ENCODE data around the gene EVC2. TPM values are rescaled to one million over a fixed set of nuclear protein-coding genes. Genes with fewer than 3 reads are reported as not detected.

EVC2 gene
- total RNA-seq, 1 experiment from 2014 or later, result not detected

GRCh38 chr4:5569451-5569850, 138.9 kb downstream of the EVC2 start:
- DNase-seq (ENCODE audit: low read depth, low spot score) (no peak), ATAC-seq (no peak)
- ChIA-PET POLR2A (no interaction called here), CTCF (no interaction called here)
- Histone ChIP-seq H3K27me3 (ENCODE audit: control insufficient read depth, insufficient read depth, low read length) (no peaks in the 10 kb centered on the region), H3K27ac (ENCODE audit: low read length) (no peak overlapping the region), H3K36me3 (ENCODE audit: control insufficient read depth, insufficient read depth, low read length) (no peaks in the 10 kb centered on the region), H3K4me3 (ENCODE audit: low read depth in 2 of 2, low read length in 2 of 2) (no peak overlapping the region), H3K4me1 (ENCODE audit: control insufficient read depth, insufficient read depth, low read length) (no peaks in the 10 kb centered on the region), H3K9me3 (ENCODE audit: control insufficient read depth, insufficient read depth, low read depth, low read length) (no peaks in the 10 kb centered on the region)
- in situ Hi-C loops (cut with HindIII; ENCODE audit: low pct_unique_long_range_greater_than_20kb, low sequenced_read_pairs), result no loop called here
- no peak for TF ChIP-seq REST (IDR thresholded peaks at IDR 0.05; ENCODE audit: insufficient read depth in 1 of 2, low read depth in 2 of 2, low read length in 1 of 2)
- no peak for TF ChIP-seq SIN3A (IDR thresholded peaks at IDR 0.05; ENCODE audit: borderline replicate concordance, insufficient read depth, low read depth, low read length)
- no peak for TF ChIP-seq CTCF (IDR thresholded peaks at IDR 0.05)
- TF ChIP-seq POLR2AphosphoS5 (IDR thresholded peaks at IDR 0.05; ENCODE audit: low read depth, low read length), result no peak
- TF ChIP-seq TCF7L2 (IDR thresholded peaks at IDR 0.05; ENCODE audit: low read depth, low read length), result no peak
- intact Hi-C loops (cut with micrococcal nuclease; ENCODE audit: unreplicated experiment), result no loop called here
- no TSS peak for BruUV-seq (replicated peaks)

GRCh38 chr4:5568931-5569330, 139.4 kb downstream of the EVC2 start:
- ChIA-PET CTCF (no interaction called here), POLR2A (no interaction called here)
- in situ Hi-C loops (cut with HindIII; ENCODE audit: low pct_unique_long_range_greater_than_20kb, low sequenced_read_pairs) (no loop called here), intact Hi-C loops (cut with micrococcal nuclease; ENCODE audit: unreplicated experiment) (no loop called here)
- Histone ChIP-seq H3K27ac (ENCODE audit: low read length) (no peak overlapping the region), H3K4me3 (ENCODE audit: low read depth in 2 of 2, low read length in 2 of 2) (no peak overlapping the region), H3K27me3 (ENCODE audit: control insufficient read depth, insufficient read depth, low read length) (no peaks in the 10 kb centered on the region), H3K4me1 (ENCODE audit: control insufficient read depth, insufficient read depth, low read length) (no peaks in the 10 kb centered on the region), H3K36me3 (ENCODE audit: control insufficient read depth, insufficient read depth, low read length) (no peaks in the 10 kb centered on the region), H3K9me3 (ENCODE audit: control insufficient read depth, insufficient read depth, low read depth, low read length) (no peaks in the 10 kb centered on the region)
- no peak for TF ChIP-seq REST (IDR thresholded peaks at IDR 0.05; ENCODE audit: insufficient read depth in 1 of 2, low read depth in 2 of 2, low read length in 1 of 2)
- TF ChIP-seq TCF7L2 (IDR thresholded peaks at IDR 0.05; ENCODE audit: low read depth, low read length), result no peak
- no TSS peak for BruUV-seq (replicated peaks)
- DNase-seq (ENCODE audit: low read depth, low spot score), result no peak
- no peak for ATAC-seq
